Hepatocyte (in vitro differentiated cells): ENCODE measurements around the gene SENP7. TPM values are rescaled to one million over a fixed set of nuclear protein-coding genes. Genes with fewer than 3 reads are reported as not detected.

Source experiments
- DNase-seq: peaks from one replicate; pipeline ENCODE4 v3.0.0-alpha.2; 2016; ENCODE audit warnings: low spot score
- H2AFZ ChIP-seq: fragments of 200-600 bp; sonication (generic); 2 replicates; pipeline ENCODE4 v1.6.0; 2016; ENCODE audit warnings: antibody characterized with exemption, mild to moderate bottlenecking
- H3K27ac ChIP-seq: fragments of 200-600 bp; sonication (generic); 2 replicates; pipeline ENCODE4 v1.5.1; 2016; ENCODE audit warnings: mild to moderate bottlenecking
- H3K27me3 ChIP-seq: fragments of 200-600 bp; sonication (generic); 2 replicates; pipeline ENCODE4 v1.6.1; 2016
- H3K36me3 ChIP-seq: fragments of 200-600 bp; sonication (generic); replicated peaks from 2 replicates; pipeline ENCODE4 v1.5.1; 2016; ENCODE audit warnings: low read depth; ENCODE audit not compliant: insufficient read depth
- H3K4me1 ChIP-seq: fragments of 200-600 bp; sonication (generic); 2 replicates; pipeline ENCODE4 v1.5.1; 2016; ENCODE audit warnings: mild to moderate bottlenecking, moderate library complexity; ENCODE audit not compliant: insufficient read depth
- H3K4me2 ChIP-seq: fragments of 200-600 bp; sonication (generic); 2 replicates; pipeline ENCODE4 v1.6.0; 2016
- H3K4me3 ChIP-seq: fragments of 200-600 bp; sonication (generic); 2 replicates; pipeline ENCODE4 v1.5.1; 2016; ENCODE audit warnings: mild to moderate bottlenecking
- H3K79me2 ChIP-seq: fragments of 200-600 bp; sonication (generic); 2 replicates; pipeline ENCODE4 v1.6.0; 2017; ENCODE audit warnings: mild to moderate bottlenecking
- H3K9me2 ChIP-seq: fragments of 200-600 bp; sonication (generic); replicated peaks from 2 replicates; pipeline ENCODE4 v1.6.0; 2017; ENCODE audit warnings: mild to moderate bottlenecking; ENCODE audit not compliant: insufficient read depth
- H3K9me3 ChIP-seq: fragments of 200-600 bp; sonication (generic); 2 replicates; pipeline ENCODE4 v1.5.1; 2016; ENCODE audit warnings: low read depth, mild to moderate bottlenecking
- H4K20me1 ChIP-seq: fragments of 200-600 bp; sonication (generic); 2 replicates; pipeline ENCODE4 v1.6.0; 2016; ENCODE audit warnings: mild to moderate bottlenecking; ENCODE audit not compliant: insufficient read depth, poor library complexity, severe bottlenecking
- EZH2 ChIP-seq: fragments of 200-600 bp; sonication (generic); IDR thresholded peaks from 2 replicates; pipeline ENCODE4 v1.6.1; 2016; ENCODE audit warnings: antibody characterized with exemption, mild to moderate bottlenecking, borderline replicate concordance
- EZH2phosphoT487 ChIP-seq: fragments of 200-600 bp; sonication (generic); IDR thresholded peaks from one replicate; pipeline ENCODE4 v1.6.1; 2018; ENCODE audit warnings: antibody characterized with exemption, mild to moderate bottlenecking, low read depth, moderate library complexity; ENCODE audit not compliant: unreplicated experiment, severe bottlenecking
- WGBS: methylation state at CpG from one replicate; pipeline ENCODE4 v1.1.6; 2016; ENCODE audit warnings: low lambda C conversion rate; ENCODE audit errors: missing lambda C conversion rate; 5-methylcytosine and 5-hydroxymethylcytosine counted together
- polyA plus RNA-seq: library from polyadenylated mRNA; unstranded; fragments of >200 nt; fragmentation: Nextera tagmentation; extraction: Ambion mirVana; gene quantifications from 2 replicates; pipeline ENCODE4 v1.2.1, GENCODE V29; 2016
- total RNA-seq: library from RNA; depleted of rRNA; stranded (reverse); fragments of >200 nt; gene quantifications from 2 replicates; pipeline ENCODE4 v1.2.3, GENCODE V29; 2014
- TF ChIP-seq, protein P1 (sequence below): fragments of 200-600 bp; sonication (generic); IDR thresholded peaks from 2 replicates; pipeline ENCODE4 v1.5.1; 2016; ENCODE audit warnings: antibody characterized with exemption, mild to moderate bottlenecking; ENCODE audit not compliant: poor library complexity

SENP7 gene
- total and polyA plus RNA-seq, 2 experiments from 2014 or later = 7.7 to 40.9 TPM

DNA sequence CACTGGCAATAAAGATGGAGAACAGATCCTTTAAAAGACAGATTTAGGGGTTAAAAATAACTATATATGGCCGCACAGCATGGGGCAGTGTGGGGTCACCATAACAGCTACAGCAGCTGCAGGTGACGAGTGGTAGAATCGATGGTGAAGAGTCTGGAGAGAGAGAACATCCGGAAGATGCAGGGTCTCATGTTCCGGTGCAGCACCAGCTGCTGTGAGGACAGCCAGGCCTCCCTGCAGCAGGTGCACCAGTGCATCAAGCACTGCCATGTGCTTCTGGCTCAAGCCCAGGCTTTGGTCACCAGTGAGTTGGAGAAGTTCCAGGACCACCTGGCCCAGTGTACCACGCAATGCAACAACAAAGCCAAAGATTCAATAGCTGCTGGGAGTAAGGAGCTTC, 98.9 kb downstream of the SENP7 start:
- no peaks in the 10 kb centered on the region for H3K4me1 ChIP-seq
- DNase-seq = no peak
- peaks cover 3% of the 10 kb centered on the region for H3K79me2 ChIP-seq
- no peak overlapping the region for H3K27ac ChIP-seq
- TF ChIP-seq EZH2phosphoT487 (no peak), EZH2 (no peak)
- TF ChIP-seq, protein P1, sequence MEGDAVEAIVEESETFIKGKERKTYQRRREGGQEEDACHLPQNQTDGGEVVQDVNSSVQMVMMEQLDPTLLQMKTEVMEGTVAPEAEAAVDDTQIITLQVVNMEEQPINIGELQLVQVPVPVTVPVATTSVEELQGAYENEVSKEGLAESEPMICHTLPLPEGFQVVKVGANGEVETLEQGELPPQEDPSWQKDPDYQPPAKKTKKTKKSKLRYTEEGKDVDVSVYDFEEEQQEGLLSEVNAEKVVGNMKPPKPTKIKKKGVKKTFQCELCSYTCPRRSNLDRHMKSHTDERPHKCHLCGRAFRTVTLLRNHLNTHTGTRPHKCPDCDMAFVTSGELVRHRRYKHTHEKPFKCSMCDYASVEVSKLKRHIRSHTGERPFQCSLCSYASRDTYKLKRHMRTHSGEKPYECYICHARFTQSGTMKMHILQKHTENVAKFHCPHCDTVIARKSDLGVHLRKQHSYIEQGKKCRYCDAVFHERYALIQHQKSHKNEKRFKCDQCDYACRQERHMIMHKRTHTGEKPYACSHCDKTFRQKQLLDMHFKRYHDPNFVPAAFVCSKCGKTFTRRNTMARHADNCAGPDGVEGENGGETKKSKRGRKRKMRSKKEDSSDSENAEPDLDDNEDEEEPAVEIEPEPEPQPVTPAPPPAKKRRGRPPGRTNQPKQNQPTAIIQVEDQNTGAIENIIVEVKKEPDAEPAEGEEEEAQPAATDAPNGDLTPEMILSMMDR = no peak
- H3K9me3 ChIP-seq = no peaks in the 10 kb centered on the region
- no peak overlapping the region for H2AFZ ChIP-seq
- WGBS = 93% methylated on average over 6 of the region's 6 CpGs
- peaks cover 5% of the 10 kb centered on the region for H4K20me1 ChIP-seq
- H3K27me3 ChIP-seq = no peaks in the 10 kb centered on the region
- no peaks in the 10 kb centered on the region for H3K36me3 ChIP-seq
- no peak overlapping the region for H3K4me2 ChIP-seq
- no peaks in the 10 kb centered on the region for H3K9me2 ChIP-seq
- H3K4me3 ChIP-seq = no peak overlapping the region

DNA sequence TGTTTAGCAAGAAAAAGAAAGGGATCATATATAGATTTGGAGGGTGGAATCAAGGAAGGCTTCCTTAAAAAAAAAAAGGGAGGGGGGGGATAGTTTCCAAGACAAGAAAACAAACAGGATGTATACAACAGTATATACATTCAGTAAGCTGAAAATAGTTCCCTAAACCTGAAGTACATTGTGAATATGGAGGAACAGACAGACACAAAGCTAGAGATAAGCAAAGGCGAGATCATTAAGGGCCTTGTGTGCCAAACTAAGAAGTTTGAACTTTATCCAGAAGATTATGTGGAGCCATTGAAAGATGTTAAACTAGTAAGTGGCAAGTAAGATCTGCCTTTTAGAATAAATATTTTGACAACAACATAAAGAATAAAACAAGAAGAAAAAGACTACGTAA, 99.4 kb downstream of the SENP7 start:
- DNase-seq = no peak
- H3K4me1 ChIP-seq = no peaks in the 10 kb centered on the region
- H3K79me2 ChIP-seq = peaks cover 3% of the 10 kb centered on the region
- H3K9me3 ChIP-seq = no peaks in the 10 kb centered on the region
- no peaks in the 10 kb centered on the region for H3K27me3 ChIP-seq
- no peak for TF ChIP-seq EZH2phosphoT487
- TF ChIP-seq, protein P1 = no peak
- no peak for TF ChIP-seq EZH2
- no peak overlapping the region for H3K27ac ChIP-seq
- no peaks in the 10 kb centered on the region for H3K9me2 ChIP-seq
- no peak overlapping the region for H3K4me3 ChIP-seq
- WGBS = 93% methylated on average over 2 of the region's 2 CpGs
- H2AFZ ChIP-seq = no peak overlapping the region
- H4K20me1 ChIP-seq = peaks cover 5% of the 10 kb centered on the region
- H3K4me2 ChIP-seq = no peak overlapping the region
- H3K36me3 ChIP-seq = no peaks in the 10 kb centered on the region

DNA sequence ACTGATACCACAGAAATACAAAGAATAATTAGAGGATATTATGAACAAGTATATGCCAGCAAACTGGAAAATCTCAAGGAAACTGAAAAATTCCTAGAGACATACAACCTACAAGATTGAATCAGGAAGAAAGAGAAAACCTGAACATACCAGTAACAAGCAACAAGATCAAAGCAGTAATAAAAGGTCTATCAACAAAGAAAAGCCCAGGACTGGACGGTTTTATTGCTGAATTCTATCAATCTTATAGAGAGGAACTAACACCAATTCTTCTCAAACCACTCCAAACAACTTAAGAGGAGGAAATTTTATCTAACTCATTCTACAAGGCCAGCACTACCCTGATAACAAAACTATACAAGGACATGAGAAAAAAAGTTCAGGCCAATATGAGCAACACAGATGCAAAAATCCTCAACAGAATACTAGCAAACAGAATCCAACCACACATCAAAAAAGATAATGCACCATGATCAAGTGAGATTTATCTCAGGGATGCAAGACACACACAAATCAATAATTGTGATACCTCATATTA, 121.5 kb downstream of the SENP7 start:
- no peaks in the 10 kb centered on the region for H3K27me3 ChIP-seq
- DNase-seq = no peak

More for the DNA sequence above, 121.5 kb downstream of the SENP7 start:
- peaks cover 18% of the 10 kb centered on the region for H3K9me3 ChIP-seq
- no peak overlapping the region for H3K4me2 ChIP-seq
- no peaks in the 10 kb centered on the region for H4K20me1 ChIP-seq
- no peaks in the 10 kb centered on the region for H3K4me1 ChIP-seq
- H3K9me2 ChIP-seq = no peaks in the 10 kb centered on the region
- no peak overlapping the region for H2AFZ ChIP-seq
- 59% methylated on average over 1 of the region's 1 CpG for WGBS
- TF ChIP-seq, protein P1 = no peak
- TF ChIP-seq EZH2 (no peak), EZH2phosphoT487 (no peak)
- H3K79me2 ChIP-seq = peaks cover 25% of the 10 kb centered on the region
- no peak overlapping the region for H3K27ac ChIP-seq
- H3K36me3 ChIP-seq = no peaks in the 10 kb centered on the region
- H3K4me3 ChIP-seq = no peak overlapping the region
